K562 (cell line): ENCODE measurements around the gene EXOG. TPM values are rescaled to one million over a fixed set of nuclear protein-coding genes. Genes with fewer than 3 reads are reported as not detected.
A peak's percentile ranks its signal among the peaks of the same experiment; 100 is the strongest.

Source experiments
- CCNT2 ChIP-seq: IDR thresholded peaks from 2 replicates; pipeline ENCODE4 v1.6.1; 2011; ENCODE audit warnings: borderline replicate concordance, low read depth, mild to moderate bottlenecking, moderate library complexity, mixed read lengths, low read length; ENCODE audit not compliant: insufficient read length; ENCODE audit errors: extremely low read depth
- CREB1 ChIP-seq, 2 experiments: sonication (generic) in 1 of 2; formaldehyde crosslinking in 1 of 2; IDR thresholded peaks; 2 replicates each; pipeline versions ENCODE4 v1.6.1 to v1.8.0; 2012 to 2022; ENCODE audit warnings: inconsistent platforms in 1 of 2, mild to moderate bottlenecking in 1 of 2, missing genetic modification reagents in 1 of 2, moderate library complexity in 1 of 2
- ETV6 ChIP-seq, 3 experiments: fragments of 150-350 bp in 1 of 3; sonication (generic) in 1 of 3; formaldehyde crosslinking in 1 of 3; IDR thresholded peaks; 2 replicates each; pipeline versions ENCODE4 v1.6.1 to v1.8.0; 2014 to 2022; ENCODE audit warnings: borderline replicate concordance in 2 of 3, low read depth in 2 of 3, antibody characterized with exemption in 1 of 3, low read length in 1 of 3, mild to moderate bottlenecking in 1 of 3, missing genetic modification reagents in 1 of 3
- NFATC3 ChIP-seq: fragments of 450-650 bp; IDR thresholded peaks from 2 replicates; pipeline ENCODE4 v1.6.1; 2017; ENCODE audit warnings: mild to moderate bottlenecking
- SAFB ChIP-seq: fragments of 200-400 bp; formaldehyde crosslinking; IDR thresholded peaks from 2 replicates; pipeline ENCODE4 v1.6.1; 2017; ENCODE audit warnings: low read depth, low read length, borderline replicate concordance
- SREBF1 ChIP-seq: fragments of 150-350 bp; IDR thresholded peaks from 2 replicates; pipeline ENCODE4 v1.6.1; 2014; ENCODE audit warnings: antibody characterized with exemption, low read depth, low read length, borderline replicate concordance
- TRIM28 ChIP-seq: fragments of 450-650 bp; IDR thresholded peaks from 2 replicates; pipeline ENCODE4 v1.6.1; 2017
- ZFP36 ChIP-seq: fragments of 150-350 bp; IDR thresholded peaks from 2 replicates; pipeline ENCODE4 v1.6.1; 2018; ENCODE audit warnings: low read length, low read depth; ENCODE audit not compliant: partially characterized antibody
- ZNF407 ChIP-seq: fragments of 450-650 bp; IDR thresholded peaks from 2 replicates; pipeline ENCODE4 v1.6.1; 2016; ENCODE audit warnings: low read depth
- ZNF780A ChIP-seq: fragments of 250-450 bp; sonication (Bioruptor Pico); IDR thresholded peaks from 2 replicates; pipeline ENCODE4 v1.5.0; 2021; ENCODE audit warnings: mild to moderate bottlenecking
- polyA plus RNA-seq, 8 experiments: library from polyadenylated mRNA; depleted of rRNA in 4 of 8; stranded (reverse) in 5 of 8; unstranded in 3 of 8; fragments of >200 nt; fragmentation: Nextera tagmentation in 2 of 8; fragmentation: Illumina TruSeq in 1 of 8; extraction: Ambion mirVana in 2 of 8; extraction: Trizol in 1 of 8; gene quantifications; 2 replicates each; pipeline versions ENCODE4 v1.2.1 to v1.2.3, GENCODE V29; 2011 to 2014; ENCODE audit warnings: inconsistent platforms in 1 of 8, missing spikeins in 1 of 8
- total RNA-seq, 7 experiments: library from RNA; depleted of rRNA in 6 of 7; stranded (reverse); fragments of >200 nt in 6 of 7; fragmentation: Illumina TruSeq in 2 of 7; extraction: Trizol in 2 of 7; gene quantifications; 2 replicates each; pipeline versions ENCODE4 v1.2.1 to v1.2.3, GENCODE V29; 2011 to 2021; ENCODE audit warnings: low replicate concordance in 1 of 7
- TF ChIP-seq, protein P1 (sequence below): fragments of 250-450 bp; sonication (Bioruptor Pico); IDR thresholded peaks from 2 replicates; pipeline ENCODE4 v1.4.0; 2020

The EXOG gene
- total and polyA plus RNA-seq, 9 of the 15 experiments (the other 6 are each of a cell fraction or from before 2014, with no cell fraction given) = 10.8 to 21.7 (median 14.8) TPM

DNA sequence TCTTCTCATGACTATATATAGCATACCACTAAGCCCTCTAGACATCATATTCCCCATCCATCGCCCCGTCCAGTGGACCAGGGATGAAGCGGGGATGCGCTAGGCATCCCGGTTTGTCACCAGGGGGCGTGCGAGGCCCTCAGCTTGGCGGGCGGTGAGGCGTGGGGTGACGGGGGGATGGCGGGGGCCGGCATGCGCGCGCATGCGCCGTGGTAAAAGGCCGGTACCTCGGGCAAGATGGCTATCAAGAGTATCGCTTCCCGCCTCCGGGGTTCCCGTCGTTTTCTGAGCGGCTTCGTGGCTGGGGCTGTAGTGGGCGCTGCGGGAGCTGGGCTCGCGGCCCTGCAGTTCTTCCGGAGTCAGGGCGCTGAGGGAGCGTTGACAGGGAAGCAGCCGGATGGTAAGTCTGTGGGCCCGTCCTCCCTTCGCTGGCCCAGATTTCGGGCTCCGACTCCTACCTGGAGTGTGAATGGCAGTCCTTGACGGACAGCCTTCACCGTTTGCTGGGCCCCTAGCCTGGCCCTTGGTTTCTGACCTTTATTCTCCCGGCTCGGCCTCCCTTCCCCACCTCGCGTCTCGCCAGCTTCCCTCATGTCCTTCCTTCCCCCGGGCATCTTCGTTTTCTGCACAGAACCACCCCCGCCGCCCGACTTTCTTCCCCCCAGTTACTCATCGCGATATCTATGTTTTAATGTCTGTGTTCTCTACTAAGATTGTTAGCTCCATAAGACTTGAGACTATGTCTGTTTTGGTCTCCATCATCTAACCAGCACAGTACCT lies at the start of gene EXOG (continued):
- no peak for TF ChIP-seq ETV6 (IDR thresholded peaks at IDR 0.05; ENCODE audit: borderline replicate concordance in 1 of 2, low read depth in 2 of 2, low read length in 1 of 2)
- 0 out of 2 replicates have a peak, but pooled peaks have one; percentile 32 for TF ChIP-seq ETV6 (CRISPR knock-in tag; IDR thresholded peaks at IDR 0.05; ENCODE audit: borderline replicate concordance)
- TF ChIP-seq CREB1 (IDR thresholded peaks at IDR 0.05) = peak; percentile 14; the same call in 1 of the 2 replicates
- peak; percentile 77; the same call in 1 of the 2 replicates for TF ChIP-seq CREB1 (CRISPR knock-in tag; IDR thresholded peaks at IDR 0.05)
- TF ChIP-seq, protein P1, sequence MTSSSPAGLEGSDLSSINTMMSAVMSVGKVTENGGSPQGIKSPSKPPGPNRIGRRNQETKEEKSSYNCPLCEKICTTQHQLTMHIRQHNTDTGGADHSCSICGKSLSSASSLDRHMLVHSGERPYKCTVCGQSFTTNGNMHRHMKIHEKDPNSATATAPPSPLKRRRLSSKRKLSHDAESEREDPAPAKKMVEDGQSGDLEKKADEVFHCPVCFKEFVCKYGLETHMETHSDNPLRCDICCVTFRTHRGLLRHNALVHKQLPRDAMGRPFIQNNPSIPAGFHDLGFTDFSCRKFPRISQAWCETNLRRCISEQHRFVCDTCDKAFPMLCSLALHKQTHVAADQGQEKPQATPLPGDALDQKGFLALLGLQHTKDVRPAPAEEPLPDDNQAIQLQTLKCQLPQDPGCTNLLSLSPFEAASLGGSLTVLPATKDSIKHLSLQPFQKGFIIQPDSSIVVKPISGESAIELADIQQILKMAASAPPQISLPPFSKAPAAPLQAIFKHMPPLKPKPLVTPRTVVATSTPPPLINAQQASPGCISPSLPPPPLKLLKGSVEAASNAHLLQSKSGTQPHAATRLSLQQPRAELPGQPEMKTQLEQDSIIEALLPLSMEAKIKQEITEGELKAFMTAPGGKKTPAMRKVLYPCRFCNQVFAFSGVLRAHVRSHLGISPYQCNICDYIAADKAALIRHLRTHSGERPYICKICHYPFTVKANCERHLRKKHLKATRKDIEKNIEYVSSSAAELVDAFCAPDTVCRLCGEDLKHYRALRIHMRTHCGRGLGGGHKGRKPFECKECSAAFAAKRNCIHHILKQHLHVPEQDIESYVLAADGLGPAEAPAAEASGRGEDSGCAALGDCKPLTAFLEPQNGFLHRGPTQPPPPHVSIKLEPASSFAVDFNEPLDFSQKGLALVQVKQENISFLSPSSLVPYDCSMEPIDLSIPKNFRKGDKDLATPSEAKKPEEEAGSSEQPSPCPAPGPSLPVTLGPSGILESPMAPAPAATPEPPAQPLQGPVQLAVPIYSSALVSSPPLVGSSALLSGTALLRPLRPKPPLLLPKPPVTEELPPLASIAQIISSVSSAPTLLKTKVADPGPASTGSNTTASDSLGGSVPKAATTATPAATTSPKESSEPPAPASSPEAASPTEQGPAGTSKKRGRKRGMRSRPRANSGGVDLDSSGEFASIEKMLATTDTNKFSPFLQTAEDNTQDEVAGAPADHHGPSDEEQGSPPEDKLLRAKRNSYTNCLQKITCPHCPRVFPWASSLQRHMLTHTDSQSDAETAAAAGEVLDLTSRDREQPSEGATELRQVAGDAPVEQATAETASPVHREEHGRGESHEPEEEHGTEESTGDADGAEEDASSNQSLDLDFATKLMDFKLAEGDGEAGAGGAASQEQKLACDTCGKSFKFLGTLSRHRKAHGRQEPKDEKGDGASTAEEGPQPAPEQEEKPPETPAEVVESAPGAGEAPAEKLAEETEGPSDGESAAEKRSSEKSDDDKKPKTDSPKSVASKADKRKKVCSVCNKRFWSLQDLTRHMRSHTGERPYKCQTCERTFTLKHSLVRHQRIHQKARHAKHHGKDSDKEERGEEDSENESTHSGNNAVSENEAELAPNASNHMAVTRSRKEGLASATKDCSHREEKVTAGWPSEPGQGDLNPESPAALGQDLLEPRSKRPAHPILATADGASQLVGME (CRISPR knock-in tag) = 0 out of 2 replicates have a peak, but pooled peaks have one; percentile 12
- peak; percentile 88 for TF ChIP-seq CCNT2
- TF ChIP-seq ZNF780A = no peak
- TF ChIP-seq NFATC3 = no peak
- TF ChIP-seq SAFB = peak; percentile 41; the same call in 1 of the 2 replicates
- TF ChIP-seq SREBF1 = 0 out of 2 replicates have a peak, but pooled peaks have one; percentile 36
- TF ChIP-seq TRIM28 = 0 out of 2 replicates have a peak, but pooled peaks have one; percentile 49
- TF ChIP-seq ZFP36 = peak; percentile 38
- peak; percentile 80 for TF ChIP-seq ZNF407
